ENCODE measurements around the gene CDH11. TPM values are rescaled to one million over a fixed set of nuclear protein-coding genes. Genes with fewer than 3 reads are reported as not detected.

The CDH11 gene
- total RNA-seq, 4 donors from 2014 or later, result 13.0 to 37.7 (median 27.8) TPM

DNA sequence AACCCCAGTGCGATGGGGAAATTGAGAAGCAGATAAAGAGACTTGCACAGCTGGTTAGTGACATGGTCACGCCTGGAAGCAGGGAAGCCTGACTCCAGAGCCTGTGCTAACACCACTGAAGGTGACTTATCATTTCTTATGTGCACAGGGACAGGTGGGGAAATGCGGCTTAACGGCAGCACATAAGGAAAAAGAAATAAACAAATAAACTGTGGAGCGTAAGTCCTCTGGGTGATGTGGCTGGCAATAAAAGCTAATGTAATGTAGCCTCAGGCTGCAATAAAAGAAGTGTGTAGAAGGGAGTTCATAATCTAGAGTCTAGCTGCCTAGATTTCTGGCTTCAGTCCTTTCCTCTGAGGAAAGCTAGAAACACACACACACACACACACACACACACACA lies 10.6 kb downstream of the CDH11 start:
- Histone ChIP-seq H3K4me1 (no peaks in the 10 kb centered on the region), H3K4me3 (replicated peaks in 1 of 3) (no peak overlapping the region), H3K27ac (no peak overlapping the region), H3K27me3 (no peaks in the 10 kb centered on the region), H3K9me3 (no peaks in the 10 kb centered on the region), H3K36me3 (no peaks in the 10 kb centered on the region)
- intact Hi-C loops (cut with DNase I), result no loop called here
- TF ChIP-seq POLR2A (IDR thresholded peaks at IDR 0.05), result no peak
- TF ChIP-seq, protein P1, sequence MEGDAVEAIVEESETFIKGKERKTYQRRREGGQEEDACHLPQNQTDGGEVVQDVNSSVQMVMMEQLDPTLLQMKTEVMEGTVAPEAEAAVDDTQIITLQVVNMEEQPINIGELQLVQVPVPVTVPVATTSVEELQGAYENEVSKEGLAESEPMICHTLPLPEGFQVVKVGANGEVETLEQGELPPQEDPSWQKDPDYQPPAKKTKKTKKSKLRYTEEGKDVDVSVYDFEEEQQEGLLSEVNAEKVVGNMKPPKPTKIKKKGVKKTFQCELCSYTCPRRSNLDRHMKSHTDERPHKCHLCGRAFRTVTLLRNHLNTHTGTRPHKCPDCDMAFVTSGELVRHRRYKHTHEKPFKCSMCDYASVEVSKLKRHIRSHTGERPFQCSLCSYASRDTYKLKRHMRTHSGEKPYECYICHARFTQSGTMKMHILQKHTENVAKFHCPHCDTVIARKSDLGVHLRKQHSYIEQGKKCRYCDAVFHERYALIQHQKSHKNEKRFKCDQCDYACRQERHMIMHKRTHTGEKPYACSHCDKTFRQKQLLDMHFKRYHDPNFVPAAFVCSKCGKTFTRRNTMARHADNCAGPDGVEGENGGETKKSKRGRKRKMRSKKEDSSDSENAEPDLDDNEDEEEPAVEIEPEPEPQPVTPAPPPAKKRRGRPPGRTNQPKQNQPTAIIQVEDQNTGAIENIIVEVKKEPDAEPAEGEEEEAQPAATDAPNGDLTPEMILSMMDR (IDR thresholded peaks at IDR 0.05), result no peak
- DNase-seq, result no peak
- 80 to 91% methylated on average over 5 of the region's 5 CpGs for WGBS, 2 donors

DNA sequence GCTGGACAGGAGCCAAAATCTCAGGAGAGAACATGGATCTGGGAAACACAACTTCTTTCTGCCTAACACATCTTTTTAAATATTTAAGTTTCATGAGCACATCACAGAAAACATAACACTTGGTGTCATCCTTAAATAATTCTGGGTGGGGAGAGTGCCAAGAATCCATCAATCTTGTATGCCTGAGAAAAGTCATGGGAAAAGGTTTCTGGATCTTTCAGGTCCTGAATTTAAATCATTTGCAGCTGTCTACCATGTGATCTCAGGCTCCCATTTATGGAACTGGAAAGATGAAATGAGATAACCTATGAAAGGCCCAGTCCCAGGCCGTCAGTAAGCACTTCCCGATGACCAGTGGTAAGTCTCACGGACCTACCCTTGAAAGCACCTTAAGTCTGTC lies 15.1 kb downstream of the CDH11 start:
- Histone ChIP-seq H3K36me3 (no peaks in the 10 kb centered on the region), H3K27me3 (no peaks in the 10 kb centered on the region), H3K9me3 (no peaks in the 10 kb centered on the region), H3K4me3 (replicated peaks in 1 of 3) (no peak overlapping the region), H3K27ac (no peak overlapping the region), H3K4me1 (no peaks in the 10 kb centered on the region)
- intact Hi-C loops (cut with DNase I), result no loop called here
- TF ChIP-seq, protein P1 (IDR thresholded peaks at IDR 0.05), result no peak
- no peak for TF ChIP-seq POLR2A (IDR thresholded peaks at IDR 0.05)
- WGBS, 2 donors, result 86 to 94% methylated on average over 3 of the region's 3 CpGs
- no peak for DNase-seq

DNA sequence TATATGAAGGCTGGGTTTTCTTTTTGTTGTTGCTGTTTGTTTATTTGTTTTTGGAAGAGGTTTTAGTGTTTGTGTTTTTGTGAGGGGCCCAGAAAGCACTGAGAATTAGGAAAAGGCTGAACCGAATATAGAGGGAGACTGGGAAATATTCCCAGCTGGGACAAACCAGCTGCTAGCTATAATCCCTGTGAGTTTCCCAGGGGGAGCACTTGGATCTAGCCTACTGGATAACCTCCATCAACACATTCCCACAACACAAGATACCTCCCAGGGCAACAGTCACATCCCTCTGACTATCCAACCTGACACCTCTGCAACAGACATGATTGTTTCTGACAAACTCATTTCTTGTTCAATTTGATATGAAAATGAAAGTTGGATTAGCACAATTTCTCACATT lies 16.7 kb downstream of the CDH11 start:
- Histone ChIP-seq H3K36me3 (no peaks in the 10 kb centered on the region), H3K27ac (no peak overlapping the region), H3K4me1 (no peaks in the 10 kb centered on the region), H3K9me3 (no peaks in the 10 kb centered on the region), H3K27me3 (no peaks in the 10 kb centered on the region), H3K4me3 (replicated peaks in 1 of 3) (no peak overlapping the region)
- 62 to 71% methylated on average over 1 of the region's 1 CpG for WGBS, 2 donors
- DNase-seq, result no peak
- TF ChIP-seq, protein P1 (IDR thresholded peaks at IDR 0.05), result no peak
- no peak for TF ChIP-seq POLR2A (IDR thresholded peaks at IDR 0.05)
- intact Hi-C loops (cut with DNase I), result no loop called here

DNA sequence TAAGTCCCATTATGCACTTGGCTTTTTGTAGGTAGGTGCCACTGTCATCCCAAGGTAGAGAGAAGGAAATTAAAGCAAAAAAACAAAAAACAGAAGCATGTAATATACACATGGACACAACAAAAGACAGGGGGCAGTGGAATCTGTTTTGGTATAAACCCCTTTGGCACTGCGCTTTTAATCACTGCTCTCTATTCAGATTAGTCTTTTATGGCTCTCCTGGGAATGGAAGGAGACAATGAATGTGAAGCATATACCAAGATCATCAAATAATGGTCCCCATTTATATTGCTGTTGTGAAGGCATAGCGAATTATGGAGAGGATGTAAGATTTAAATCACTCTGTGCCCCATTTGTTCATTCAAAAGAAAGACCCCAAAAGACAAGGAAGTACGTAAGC lies 17.4 kb downstream of the CDH11 start:
- no peaks in the 10 kb centered on the region for H3K4me1 ChIP-seq
- 91 to 92% methylated on average over 3 of the region's 3 CpGs for WGBS, 2 donors
- TF ChIP-seq, protein P1 (IDR thresholded peaks at IDR 0.05), result no peak
- no peak for TF ChIP-seq POLR2A (IDR thresholded peaks at IDR 0.05)
- H3K36me3 ChIP-seq, result no peaks in the 10 kb centered on the region
- no peaks in the 10 kb centered on the region for H3K27me3 ChIP-seq
- intact Hi-C loops (cut with DNase I), result no loop called here
- no peak overlapping the region for H3K27ac ChIP-seq
- H3K9me3 ChIP-seq, result no peaks in the 10 kb centered on the region
- no peak for DNase-seq
- H3K4me3 ChIP-seq (replicated peaks in 1 of 3), result no peak overlapping the region

DNA sequence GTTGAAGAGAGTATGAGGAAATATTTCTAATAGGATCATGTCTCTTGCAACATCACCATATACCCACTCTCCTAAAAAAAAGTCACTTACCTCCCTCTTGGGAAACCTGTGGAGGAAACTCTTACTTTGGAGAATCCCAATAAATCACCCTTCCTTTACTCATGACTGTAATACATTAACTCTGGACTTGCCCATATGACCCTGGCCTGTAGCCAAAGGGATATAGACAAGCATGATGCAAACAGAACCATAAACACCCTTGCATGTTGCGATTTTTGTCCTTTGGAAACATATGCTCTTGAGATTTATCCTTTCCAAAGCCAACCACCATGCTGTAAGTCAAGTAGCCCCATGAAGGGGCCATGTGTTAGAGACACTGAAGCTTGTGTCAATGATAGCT lies 19.5 kb downstream of the CDH11 start:
- Histone ChIP-seq H3K4me1 (no peaks in the 10 kb centered on the region), H3K36me3 (no peaks in the 10 kb centered on the region), H3K4me3 (replicated peaks in 1 of 3) (no peak overlapping the region), H3K27me3 (no peaks in the 10 kb centered on the region), H3K27ac (no peak overlapping the region), H3K9me3 (no peaks in the 10 kb centered on the region)
- DNase-seq, result no peak
- intact Hi-C loops (cut with DNase I), result no loop called here
- 85 to 92% methylated on average over 1 of the region's 1 CpG for WGBS, 2 donors
- TF ChIP-seq, protein P1 (IDR thresholded peaks at IDR 0.05), result no peak
- TF ChIP-seq POLR2A (IDR thresholded peaks at IDR 0.05), result no peak

Data from thyroid gland (tissue), 4 donors.